Measurements from ENCODE around the gene BACH2.

The BACH2 gene

DNA sequence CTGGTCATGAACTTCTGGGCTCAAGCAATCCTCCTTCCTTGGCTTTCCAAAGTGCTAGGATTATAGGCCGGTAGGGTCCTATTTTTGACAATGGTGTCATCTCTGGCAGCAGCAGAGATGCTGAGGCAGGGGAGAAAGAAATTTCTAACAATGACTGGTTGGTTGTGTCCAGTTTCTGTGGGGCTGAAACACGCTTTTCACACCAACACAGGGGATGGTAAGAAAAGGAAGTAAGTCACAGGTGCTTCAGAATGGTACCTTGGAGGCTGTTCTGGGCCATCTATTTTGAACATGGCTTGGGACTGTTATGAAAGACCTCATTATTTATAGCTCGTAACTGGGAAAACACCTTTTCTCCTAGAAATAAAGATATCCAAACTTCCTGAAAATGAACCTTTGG lies 329.7 kb downstream of the BACH2 start:
- DNase-seq (ENCODE audit: low spot score) = no peak

DNA sequence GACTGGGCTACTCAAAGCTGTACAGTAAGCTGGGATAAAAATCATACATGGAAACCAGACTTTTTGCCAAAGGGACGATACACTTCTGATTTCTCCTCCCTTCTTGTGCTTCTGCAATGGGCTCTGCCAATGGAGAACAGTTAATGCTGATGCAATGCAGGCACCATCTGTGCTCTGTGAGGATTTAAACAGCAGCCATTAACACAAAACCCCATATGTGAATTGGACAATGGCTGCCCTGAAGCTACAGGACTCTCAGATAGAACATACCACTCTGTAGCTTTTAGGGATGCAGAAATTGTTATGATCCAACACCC lies 330.5 kb downstream of the BACH2 start:
- DNase-seq (ENCODE audit: low spot score) = no peak

DNA sequence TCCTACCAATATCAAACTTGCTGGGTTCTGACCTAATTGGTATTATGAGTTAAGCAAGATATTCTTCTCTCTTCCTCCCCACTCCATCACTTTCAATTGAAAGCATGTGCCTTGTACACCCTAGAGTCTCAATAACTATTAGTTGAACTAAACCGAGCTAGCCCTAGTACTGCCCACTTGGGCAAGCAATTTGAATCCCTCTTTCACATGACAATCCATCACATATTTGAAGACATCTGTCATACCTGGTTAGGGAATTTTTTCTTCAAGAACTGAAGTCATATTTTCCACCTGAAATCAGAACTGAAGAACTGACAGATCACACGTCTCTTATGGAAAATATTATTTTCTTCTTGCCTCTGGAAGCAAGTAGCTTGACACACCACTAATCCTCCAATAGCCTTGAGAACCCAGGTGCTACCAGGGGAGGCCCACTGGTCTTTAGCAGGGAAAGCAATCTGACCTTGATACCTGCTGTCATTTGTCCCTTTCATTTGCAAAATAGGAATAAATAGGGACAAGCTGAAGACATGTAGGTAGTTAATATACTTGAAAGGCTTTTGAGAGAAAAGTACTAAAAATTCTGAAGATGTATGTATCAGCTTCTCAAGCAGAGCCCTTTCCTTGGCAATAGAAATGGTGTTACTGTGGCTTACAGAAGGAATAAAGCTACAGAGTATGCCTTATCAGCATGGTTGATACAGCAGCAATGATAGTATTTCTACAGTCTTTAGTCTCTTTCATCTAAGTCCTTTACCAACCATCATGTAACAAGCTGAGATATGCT lies 331.0 kb downstream of the BACH2 start:
- DNase-seq (ENCODE audit: low spot score) = no peak

DNA sequence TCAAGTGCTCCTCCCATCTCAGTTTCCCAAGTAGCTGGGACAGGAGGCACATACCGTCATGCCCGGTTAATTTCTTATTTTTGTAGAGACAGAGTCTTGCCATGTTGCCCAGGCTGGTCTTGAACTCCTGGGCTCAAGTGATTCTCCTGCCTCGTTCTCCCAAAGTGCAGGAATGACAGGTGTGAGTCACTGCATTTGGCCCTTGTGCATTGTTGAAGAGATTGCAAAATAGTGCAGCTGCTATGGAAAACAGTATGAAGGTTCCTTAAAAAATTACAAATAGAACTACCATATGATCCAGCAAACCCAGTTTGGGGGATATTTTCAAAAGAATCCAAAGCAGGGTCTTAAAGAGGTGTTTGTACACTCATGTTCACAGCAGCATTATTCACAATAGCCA lies 333.3 kb downstream of the BACH2 start:
- no peak for DNase-seq (ENCODE audit: low spot score)

DNA sequence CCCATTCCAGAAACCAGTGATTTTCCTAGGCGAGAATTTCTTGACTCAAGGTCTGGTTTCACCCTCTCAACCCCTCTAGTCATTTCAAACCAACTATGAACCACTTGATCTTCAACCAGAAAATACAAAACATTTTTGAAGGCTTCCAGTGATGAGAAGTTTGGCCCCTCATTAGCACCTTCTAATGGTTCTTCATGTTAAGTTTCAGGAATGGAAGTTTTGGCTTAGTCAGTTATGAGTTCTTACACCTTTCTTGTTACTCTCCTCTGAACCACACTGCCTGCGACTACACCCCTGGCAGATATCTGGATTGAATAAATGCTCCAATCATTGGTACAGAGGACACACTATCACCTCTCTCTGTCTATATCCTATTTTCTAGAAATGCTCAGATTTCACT lies 335.2 kb downstream of the BACH2 start:
- no peak for DNase-seq (ENCODE audit: low spot score)

DNA sequence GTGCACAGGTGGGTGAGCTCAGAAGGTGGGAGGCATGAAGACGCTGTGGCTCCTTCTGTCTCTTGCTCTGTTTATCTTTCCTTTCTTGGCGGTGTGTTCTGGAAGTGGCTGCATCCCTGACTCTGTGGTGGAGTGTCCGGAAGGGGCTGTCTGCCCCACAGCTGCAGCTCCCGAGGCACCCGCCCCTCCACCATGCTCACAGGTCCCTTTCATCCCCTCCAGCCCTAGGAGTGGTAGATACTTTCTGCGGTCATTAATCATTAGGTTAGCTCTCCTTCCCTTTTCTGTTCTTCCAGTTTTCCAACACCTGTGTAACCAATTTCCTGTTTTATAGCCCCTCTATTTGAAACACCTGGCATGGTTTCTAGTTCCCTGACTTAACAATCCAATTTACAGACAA lies 336.8 kb downstream of the BACH2 start:
- no peak for DNase-seq (ENCODE audit: low spot score)

DNA sequence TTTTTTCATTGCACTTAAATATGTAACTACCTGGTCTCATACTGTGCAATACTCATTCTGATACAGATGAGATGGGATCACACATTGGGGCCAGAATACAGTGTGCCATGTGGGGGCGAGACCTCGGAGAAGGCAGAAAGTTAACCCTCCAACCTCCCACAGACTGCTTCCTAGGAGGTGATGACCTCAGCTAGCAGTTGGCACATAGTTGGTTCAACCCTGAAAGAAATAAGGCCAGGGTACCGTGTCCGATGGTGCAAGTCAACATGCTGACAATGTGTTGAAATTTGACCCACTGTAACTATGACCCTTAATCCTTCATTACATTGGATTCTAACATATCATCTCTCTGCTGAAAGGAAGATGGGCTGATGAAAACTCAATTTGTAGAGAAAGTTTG lies 340.5 kb downstream of the BACH2 start:
- DNase-seq (ENCODE audit: low spot score) = no peak

DNA sequence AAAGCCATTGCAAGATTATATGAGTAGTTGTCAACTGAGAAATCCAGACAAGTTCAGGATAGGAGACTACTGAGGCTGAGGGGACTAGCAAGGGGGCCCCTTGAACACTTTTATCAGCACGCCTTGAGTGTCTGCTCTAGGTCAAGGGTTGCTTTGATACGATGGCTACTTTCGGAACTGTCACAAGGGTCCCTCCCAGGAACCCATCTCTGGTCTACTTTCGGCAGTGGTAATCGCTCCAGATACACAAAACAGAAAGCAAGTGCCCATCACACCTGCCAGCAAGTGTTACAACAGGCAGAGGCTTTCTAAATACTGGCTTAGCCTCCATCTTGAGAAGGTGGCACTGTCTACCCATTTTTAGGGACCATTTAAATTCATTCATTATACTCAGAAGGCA lies 341.3 kb downstream of the BACH2 start:
- no peak for DNase-seq (ENCODE audit: low spot score)

DNA sequence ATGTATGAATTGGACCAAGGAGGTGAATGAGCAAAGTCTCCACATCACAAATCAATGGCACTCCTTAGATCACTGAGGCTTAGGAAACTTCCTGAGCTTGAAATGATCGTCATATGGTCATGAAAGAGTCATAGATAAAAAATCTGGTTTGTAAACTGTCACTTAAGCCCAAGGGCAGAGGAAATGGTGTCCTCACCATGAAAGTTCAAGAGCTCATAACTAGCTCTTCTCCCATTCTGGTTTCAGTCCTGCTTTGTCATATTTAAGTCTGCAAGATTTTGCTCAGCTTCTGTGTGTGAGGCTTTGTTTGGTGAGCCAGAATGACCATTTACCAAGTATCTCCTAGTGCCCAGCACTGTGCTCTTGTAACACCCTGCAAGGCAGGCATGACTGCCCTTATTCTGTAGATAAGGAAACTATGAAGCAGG lies 341.9 kb downstream of the BACH2 start:
- DNase-seq (ENCODE audit: low spot score) = peak; percentile 4

DNA sequence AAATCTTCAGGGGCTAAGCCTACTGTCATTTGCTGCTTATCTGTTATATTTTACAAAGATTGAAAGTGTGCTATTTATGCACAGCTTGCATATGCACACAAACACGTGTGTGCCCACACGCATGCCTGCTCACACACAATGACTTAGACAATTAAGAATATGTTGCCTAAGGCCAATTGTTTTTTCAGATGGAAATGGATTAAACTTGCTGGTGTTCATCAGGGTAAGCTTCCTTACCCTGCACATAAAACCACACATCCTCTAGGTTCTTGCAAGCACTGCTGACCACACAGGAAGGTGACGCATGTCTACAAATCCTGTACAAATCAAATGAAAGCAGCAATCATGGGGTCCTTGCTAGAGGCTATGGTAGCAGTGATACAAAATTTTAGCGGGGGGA lies 344.0 kb downstream of the BACH2 start:
- DNase-seq (ENCODE audit: low spot score) = peak; percentile 77

DNA sequence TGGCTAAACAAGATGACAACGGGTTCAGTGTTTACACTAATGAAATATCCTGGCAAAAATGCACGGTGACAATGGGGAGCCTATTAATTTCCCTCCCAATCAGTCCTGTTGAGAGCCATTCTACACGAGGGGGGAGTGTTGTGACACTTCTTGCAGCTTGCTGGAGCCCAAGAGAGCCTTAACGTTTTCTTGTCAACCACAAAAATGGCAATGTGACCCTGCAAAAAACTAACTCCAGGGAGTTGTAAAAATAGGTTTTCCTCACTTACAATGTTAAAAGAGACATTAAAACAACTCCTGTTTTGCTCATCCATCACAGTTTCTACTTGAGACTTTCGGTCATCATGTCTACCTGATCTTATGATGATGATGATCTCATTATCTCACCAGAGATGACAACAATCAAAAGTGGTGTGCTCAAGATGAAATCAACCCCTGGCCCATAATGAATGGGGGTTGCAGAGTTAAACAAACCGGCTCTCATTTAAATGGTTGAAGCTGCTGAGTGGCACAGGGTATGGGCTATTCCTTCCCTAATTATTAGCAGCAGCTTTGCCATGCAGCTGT lies 344.5 kb downstream of the BACH2 start:
- DNase-seq (ENCODE audit: low spot score) = peak; percentile 13

DNA sequence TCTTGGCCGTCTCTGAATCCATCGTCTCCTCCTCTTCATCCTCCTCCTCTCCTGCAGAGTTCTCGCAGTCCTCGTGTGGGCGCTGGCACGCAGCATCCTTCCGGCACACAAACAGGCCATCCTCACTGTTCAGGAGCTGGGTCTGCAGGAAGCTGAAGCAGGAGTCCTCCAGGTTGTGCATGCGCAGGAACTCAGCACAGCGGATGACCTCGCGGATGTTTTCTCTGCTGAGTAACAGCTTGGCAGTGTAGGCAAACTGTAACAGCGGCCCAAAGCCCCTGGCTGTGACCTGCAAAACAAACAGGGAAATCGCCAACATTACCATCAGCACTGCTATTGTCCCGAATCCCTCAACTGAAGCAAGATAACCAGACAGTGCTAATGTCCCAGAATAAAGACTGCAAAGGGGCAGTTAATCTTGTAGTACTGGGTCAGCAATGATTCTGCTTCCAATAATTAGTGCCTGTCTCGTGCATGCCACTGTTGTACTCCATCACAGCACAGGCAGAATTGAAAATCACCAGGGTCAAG lies 345.0 kb downstream of the BACH2 start:
- no peak for DNase-seq (ENCODE audit: low spot score)

DNA sequence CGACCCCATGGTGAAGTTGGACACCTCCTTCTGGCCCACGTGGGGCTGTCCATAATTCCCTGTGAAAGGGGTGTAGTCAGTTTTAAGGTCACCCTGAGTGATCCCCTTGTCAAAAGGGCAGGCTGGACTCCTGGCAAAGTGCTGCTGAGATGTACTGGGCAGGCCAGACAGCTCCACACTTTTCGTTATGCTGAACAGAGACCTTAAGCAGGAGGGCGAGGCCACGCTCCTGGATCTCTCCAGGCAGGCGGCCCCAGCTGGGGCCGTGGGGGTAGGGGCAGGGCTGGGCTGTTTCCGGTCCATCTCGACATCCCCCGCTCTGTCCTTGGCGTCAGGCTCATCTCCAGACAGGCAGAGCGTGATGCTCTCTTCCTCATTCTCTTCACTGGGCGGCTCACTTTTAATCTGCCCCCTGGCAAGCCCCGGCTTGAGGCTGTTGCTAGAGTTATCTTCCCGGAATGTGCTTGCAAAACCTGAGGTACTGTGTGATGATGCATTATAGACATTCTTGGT lies 345.7 kb downstream of the BACH2 start:
- no peak for DNase-seq (ENCODE audit: low spot score)

DNA sequence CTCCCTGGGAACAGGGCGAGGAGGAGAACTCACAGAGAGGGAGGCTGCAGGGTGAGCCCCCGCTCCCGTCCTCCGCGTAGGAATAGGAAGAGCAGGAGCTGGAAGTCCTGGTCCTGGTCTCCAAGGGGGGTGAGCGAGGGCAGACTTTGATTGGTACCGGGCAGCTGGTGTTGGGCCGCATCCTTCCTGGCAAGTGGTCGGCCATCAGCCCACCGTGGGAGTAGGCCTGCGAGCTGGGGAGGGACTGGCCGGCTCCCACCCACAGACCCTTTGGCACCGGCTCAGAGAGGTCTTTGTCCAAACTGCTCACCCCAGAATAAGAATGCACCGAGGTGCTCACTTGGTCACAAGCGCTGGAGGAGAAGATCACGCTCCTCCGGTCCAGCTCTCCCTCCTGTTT lies 346.2 kb downstream of the BACH2 start:
- DNase-seq (ENCODE audit: low spot score) = no peak

DNA sequence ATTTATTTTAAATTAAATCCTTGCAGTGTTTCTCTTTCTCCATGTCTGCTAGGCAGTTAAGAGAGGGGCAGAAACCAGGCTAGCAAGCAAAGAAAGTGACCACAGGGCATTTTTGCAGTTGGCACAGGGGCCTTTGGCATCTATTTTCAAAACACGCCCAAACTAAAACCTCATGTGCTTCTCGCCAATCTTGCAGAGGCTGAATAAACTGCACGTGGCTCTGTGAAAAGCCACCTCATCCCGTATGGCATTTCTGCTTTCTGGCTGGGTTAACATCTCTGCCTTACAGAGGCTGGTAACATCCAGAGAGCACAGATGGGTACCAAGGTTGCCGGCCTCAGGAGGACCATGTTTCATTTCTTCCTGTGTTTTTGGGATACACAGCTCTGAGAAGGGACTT lies 347.8 kb downstream of the BACH2 start:
- no peak for DNase-seq (ENCODE audit: low spot score)

DNA sequence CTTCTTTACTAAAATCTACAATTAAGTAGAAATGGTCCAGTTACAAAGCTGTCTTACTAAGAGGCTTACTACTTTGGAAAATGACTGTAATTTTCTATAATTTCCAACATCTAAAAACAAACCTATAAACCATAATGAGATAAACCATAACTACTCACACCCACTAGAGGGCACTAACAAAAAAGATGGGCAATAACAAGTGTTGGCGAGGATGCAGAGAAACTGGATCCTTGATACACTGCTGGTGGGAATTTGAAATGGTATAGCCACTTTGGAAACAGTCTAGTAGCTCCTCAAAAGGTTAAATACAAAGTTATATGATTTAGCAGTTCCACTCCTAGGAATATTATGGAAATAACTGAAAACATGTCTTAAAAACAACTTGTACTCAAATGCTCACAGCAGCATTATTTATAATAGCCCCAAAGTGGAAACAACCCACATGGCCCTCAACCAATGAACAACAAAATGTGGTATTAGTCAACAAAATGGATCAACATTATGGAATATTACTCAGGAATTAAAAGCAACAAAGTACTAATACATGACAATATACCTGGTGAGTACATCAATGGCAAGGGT lies 351.7 kb downstream of the BACH2 start:
- peak; percentile 38 for DNase-seq (ENCODE audit: low spot score)

DNA sequence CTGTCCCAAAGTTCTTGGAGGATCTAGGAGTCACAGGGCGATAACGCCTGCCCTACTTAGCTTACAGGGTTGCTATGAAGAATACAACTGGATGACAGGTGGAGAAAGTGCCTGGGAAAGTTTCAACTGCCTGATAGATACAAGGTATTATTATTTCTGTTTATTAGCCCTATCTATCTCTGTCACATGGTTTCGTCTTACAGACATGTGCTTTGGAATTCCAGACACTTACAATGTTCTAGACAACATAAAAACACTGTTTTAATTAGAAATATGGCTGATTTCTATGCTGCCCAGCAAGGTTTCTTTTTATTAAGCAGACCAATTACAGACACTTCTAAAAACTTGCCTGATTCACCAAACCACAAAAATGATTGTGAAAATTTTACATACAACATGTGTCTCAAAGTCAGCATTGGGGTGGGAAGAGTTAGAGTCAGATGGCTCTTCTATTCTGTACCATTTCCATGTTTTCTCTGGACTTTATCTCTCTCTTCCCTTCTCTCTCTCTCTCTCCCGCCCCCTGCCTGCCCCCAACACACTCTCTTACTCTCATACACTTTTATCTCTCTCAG lies 352.4 kb downstream of the BACH2 start:
- no peak for DNase-seq (ENCODE audit: low spot score)

DNA sequence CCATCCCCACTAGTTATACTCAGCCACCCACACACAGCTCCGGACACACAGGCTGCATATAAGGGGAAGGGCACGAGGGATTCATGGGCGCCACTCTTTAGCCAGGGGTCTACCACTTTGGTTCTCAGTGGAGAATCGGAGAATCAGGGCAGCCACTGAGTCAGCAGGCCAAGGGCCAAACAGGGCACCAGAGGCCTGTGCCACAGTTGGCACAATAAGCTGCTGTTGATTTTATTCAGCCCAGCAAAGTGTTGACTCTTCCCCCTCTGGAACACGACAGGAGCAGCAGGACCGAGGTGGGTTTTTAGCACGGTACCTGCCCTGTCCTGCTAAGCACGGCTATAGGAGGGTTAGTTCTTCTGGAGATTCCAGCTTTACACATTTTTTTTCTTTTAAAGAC lies 354.0 kb downstream of the BACH2 start:
- no peak for DNase-seq (ENCODE audit: low spot score)

DNA sequence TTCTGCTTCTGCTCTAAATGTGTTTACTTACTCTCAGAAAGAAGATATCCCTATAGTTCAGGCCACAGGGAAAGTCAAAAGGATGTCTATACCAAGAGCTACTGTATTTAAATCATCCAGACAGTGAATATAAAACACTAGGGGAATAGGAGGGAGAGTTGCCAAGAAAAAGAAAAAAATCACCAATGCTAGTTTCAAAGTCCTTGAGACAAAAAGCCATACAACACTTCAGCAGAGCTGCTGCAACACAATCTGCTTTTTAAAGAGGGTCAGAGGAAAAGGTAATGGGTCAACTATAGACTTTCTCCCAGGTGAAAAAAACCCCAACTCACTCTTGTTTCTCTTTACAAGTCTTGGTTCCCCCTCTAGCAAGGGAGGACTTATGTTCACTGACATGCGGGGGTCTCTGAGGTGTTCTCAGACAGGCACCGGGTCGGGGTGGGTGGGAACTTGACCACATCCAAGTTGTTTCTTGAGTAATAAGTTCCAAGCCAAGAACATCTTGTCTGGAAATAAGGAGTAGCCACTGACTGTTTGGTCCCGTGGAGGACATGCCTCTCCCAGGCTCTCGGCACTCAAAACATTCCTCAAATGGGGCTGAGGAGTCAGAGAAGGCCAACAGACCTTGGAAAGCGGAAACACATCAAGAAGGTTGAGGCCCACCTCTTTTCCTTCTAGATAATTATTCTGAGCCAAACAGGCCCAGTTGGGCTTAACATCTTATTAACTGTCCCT lies 354.7 kb downstream of the BACH2 start:
- no peak for DNase-seq (ENCODE audit: low spot score)

DNA sequence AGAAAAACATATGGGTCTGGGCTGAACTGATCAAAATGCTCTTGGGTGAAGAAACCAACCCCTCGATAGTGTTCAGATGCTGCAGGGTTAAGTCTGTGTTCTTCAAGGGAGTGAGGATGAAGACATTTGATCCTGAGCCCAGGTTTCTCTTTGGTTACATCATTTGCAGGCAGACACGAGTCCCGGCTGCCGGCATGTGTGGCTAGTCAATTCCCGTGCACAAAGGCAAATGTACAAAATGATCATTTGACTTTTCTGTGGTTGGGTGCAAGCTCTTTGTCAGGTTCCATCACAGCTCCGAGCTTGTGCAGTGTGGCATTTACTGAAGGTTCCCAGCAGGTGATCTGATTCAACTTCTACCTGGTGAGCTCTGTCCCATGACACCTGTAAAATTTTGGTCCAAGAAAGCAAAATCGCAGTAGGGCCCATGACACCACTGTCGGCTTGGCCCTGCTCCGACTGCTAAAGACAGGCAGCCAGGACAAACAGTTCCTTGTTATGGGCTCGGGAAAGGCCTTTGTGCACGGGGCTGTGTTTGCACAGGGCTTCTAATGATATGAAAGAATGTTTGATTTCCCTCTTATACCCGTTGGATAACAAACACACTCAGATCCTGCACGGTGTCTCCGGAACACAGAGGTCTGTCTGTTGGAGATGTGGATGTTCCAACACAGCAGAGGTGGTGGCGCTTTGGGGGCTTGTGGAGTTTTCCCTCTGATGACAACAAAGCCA lies 355.4 kb downstream of the BACH2 start:
- DNase-seq (ENCODE audit: low spot score) = no peak

DNA sequence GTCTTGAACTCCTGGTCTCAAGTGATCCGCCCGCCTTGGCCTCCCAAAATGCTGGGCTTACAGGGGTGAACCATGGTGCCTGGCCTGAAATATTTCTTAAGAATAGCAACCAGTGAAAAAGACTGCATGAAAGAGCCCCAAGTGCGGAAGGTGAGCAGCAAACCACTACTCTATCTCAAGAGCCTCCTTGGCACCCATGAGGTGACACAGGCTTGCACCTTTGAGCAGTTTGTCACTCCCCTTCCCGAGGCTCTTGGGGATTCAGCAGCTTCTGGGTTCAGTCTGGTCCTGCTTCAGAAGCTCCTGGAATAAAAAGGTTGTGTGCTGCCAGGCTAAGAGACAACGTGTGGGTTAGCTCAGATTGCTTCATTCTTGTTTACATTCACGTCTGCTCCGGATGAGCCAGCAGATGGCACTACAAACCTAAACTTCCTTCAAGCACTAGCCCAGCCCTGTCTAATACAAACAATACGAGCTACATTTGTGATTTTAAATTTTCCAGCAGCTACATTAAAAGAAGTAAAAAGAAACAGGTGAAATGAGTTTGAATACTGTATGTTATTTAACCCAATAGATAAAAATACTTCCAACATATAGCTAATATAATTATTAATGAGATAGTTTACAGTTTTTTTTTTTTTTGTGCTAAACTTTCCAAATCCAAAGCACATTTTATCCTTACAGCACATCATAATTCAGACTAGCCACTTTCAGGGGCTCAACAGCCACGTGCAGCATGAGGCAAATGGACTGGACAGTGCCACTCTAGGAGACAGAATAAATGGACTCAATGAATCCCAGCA lies 356.2 kb downstream of the BACH2 start:
- DNase-seq (ENCODE audit: low spot score) = peak; percentile 78
